GM12873 (cell line): ENCODE results near the gene CFAP119.

ENCODE experiments used
- TF ChIP-seq, protein P1 (sequence below): IDR thresholded peaks from 2 replicates; pipeline ENCODE4 v1.5.1; 2012; ENCODE audit warnings: low read depth, mild to moderate bottlenecking, moderate library complexity, low read length, control low read depth; ENCODE audit not compliant: insufficient read depth; ENCODE audit errors: missing control alignments

The CFAP119 gene

DNA sequence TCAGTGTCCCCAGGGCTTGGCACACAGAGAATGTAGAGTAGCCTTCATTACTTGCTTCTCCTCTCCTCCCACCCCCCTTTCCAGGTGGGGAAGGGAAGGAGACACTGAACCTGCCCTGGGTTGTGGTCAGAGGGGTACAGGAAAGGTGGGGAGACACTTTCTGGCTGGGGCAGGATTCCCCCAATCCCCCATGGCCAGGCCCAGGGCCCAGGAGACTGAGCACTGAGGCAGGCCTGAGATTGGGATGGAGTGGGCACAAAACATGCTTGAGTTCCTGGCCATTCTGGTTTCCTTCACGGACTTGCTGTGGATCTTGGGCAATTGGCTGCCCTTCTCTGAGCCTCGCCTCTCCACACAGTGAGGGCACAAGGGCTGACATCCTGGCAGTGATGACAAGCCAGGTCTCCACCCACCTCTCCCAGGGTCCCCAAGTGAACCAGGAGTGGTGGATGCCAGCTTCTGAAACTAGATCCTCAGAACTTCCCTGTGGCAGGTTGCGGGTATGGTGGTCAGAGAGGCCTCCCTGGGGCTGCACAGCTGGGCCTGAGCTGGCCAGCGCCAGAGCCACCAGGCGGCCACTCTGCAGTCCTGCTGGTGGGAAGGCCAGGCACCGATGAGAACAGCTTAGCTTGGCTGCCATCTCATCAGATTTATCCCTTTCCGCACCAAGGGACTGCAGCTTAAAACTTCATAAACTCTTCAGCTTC lies 15.9 kb upstream of the CFAP119 start:
- TF ChIP-seq, protein P1, sequence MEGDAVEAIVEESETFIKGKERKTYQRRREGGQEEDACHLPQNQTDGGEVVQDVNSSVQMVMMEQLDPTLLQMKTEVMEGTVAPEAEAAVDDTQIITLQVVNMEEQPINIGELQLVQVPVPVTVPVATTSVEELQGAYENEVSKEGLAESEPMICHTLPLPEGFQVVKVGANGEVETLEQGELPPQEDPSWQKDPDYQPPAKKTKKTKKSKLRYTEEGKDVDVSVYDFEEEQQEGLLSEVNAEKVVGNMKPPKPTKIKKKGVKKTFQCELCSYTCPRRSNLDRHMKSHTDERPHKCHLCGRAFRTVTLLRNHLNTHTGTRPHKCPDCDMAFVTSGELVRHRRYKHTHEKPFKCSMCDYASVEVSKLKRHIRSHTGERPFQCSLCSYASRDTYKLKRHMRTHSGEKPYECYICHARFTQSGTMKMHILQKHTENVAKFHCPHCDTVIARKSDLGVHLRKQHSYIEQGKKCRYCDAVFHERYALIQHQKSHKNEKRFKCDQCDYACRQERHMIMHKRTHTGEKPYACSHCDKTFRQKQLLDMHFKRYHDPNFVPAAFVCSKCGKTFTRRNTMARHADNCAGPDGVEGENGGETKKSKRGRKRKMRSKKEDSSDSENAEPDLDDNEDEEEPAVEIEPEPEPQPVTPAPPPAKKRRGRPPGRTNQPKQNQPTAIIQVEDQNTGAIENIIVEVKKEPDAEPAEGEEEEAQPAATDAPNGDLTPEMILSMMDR: no peak

DNA sequence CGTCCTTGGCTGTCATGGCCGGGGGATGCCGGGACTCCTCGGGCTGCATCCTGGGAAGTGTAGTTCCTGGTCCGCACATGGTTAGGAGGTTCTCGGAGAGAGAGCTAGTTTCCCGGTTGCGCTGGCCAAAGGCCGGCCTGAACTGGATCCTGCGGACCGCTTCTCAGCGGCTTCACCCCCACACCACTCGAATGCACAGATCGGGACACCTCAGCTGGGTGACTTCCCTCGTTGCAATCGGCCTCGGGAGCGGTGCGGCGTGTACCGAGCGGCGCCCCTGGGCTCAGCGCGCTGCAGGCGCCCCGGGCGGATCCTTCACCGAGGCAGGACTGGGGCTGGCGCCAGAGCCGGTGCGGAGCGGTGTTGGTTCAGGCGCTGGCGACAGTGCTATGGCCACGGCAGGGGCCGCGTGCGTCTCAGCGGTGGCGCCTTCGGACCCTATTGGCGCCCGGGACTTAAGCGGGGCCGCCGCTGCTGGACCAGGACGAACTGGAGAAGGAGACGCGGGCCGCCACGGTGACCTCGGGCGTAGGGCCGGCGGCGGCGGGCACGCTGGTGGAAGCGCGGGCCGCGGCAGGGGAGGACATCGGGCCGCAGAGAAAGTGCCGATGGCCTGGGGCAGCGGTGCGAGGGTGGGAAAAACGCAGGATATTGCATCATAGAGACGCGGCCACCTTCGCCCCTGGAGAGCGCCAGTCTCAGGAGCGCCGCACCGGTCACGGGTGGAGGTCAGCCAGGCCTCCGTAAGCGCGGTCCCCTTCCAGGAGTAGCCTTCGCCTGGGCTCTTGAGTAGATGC lies 13.7 kb upstream of the CFAP119 start:
- TF ChIP-seq, protein P1: peak; percentile 1

- TF ChIP-seq, protein P1: no peak
Observed at GRCh38 chr16:30775131-30775391, 13.2 kb upstream of the CFAP119 start.

- TF ChIP-seq, protein P1: no peak
Observed at GRCh38 chr16:30774367-30775130, 12.7 kb upstream of the CFAP119 start.

DNA sequence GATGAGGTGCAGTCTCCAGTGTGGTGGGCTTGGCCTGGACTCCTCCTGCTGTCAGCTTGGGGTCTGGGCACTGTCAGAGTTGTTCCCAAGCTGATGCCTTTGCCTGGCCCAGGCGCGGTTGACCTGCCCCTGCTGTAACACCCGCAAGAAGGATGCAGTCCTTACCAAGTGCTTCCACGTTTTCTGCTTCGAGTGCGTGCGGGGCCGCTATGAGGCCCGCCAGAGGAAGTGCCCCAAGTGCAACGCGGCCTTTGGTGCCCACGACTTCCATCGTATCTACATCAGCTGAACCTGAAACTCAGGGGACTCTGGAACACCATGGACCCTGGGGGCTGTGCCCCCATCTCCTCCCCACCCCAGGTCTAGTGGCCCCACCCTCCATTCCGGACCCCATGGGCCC lies 12.0 kb upstream of the CFAP119 start:
- TF ChIP-seq, protein P1: no peak

GRCh38 chr16:30771726-30772125 lies 9.9 kb upstream of the CFAP119 start:
- TF ChIP-seq, protein P1: no peak
